ENCODE data around the gene CDAN1. TPM values are rescaled to one million over a fixed set of nuclear protein-coding genes. Genes with fewer than 3 reads are reported as not detected.

Gene CDAN1
- polyA plus RNA-seq, 1 donor from 2014 or later = 16.8 TPM

GRCh38 chr15:42696626-42697025, 40.3 kb downstream of the CDAN1 start:
- TF ChIP-seq POLR2AphosphoS5 (IDR thresholded peaks at IDR 0.05) (no peak), SMC3 (conservative IDR thresholded peaks at IDR 0.05; ENCODE audit: poor library complexity) (no peak), RAD21 (conservative IDR thresholded peaks at IDR 0.05) (no peak), TAF1 (IDR thresholded peaks at IDR 0.05; ENCODE audit: low read depth) (no peak), EP300 (conservative IDR thresholded peaks at IDR 0.05; ENCODE audit: poor library complexity, severe bottlenecking) (no peak), EZH2 (IDR thresholded peaks at IDR 0.05; ENCODE audit: borderline replicate concordance, insufficient read depth, low read length, poor library complexity, severe bottlenecking) (no peak), CTCF (IDR thresholded peaks at IDR 0.05; ENCODE audit: poor library complexity, severe bottlenecking) (no peak), MXI1 (conservative IDR thresholded peaks at IDR 0.05; ENCODE audit: poor library complexity, severe bottlenecking) (no peak), REST (IDR thresholded peaks at IDR 0.05; ENCODE audit: borderline replicate concordance) (no peak)

GRCh38 chr15:42695527-42696071, 41.3 kb downstream of the CDAN1 start:
- Histone ChIP-seq H3F3A (ENCODE audit: insufficient read depth, low read length, poor library complexity, severe bottlenecking) (no peaks in the 10 kb centered on the region), H2AFZ (ENCODE audit: low read depth, low read length) (no peak overlapping the region), H3K36me3 (ENCODE audit: insufficient read depth, low read length) (no peaks in the 10 kb centered on the region), H3K9me2 (ENCODE audit: insufficient read depth, low read length) (no peaks in the 10 kb centered on the region), H4K20me1 (ENCODE audit: insufficient read depth) (no peaks in the 10 kb centered on the region), H3K9ac (ENCODE audit: low read length) (no peak overlapping the region), H3K27ac (ENCODE audit: low read length) (no peak overlapping the region), H3K9me3 (ENCODE audit: low read length) (no peaks in the 10 kb centered on the region), H3K79me2 (replicated peaks; ENCODE audit: insufficient read depth, low read length) (no peaks in the 10 kb centered on the region), H3K4me3 (ENCODE audit: low read length) (no peak overlapping the region), H3K27me3 (ENCODE audit: insufficient read depth, low read depth, low read length) (no peaks in the 10 kb centered on the region), H3K4me2 (ENCODE audit: low read length) (no peak overlapping the region)
- TF ChIP-seq CTCF (IDR thresholded peaks at IDR 0.05; ENCODE audit: poor library complexity, severe bottlenecking) = no peak
- TF ChIP-seq TAF1 (IDR thresholded peaks at IDR 0.05; ENCODE audit: low read depth) = no peak
- TF ChIP-seq EZH2 (IDR thresholded peaks at IDR 0.05; ENCODE audit: borderline replicate concordance, insufficient read depth, low read length, poor library complexity, severe bottlenecking) = no peak
- TF ChIP-seq POLR2AphosphoS5 (IDR thresholded peaks at IDR 0.05) = no peak
- no peak for TF ChIP-seq REST (IDR thresholded peaks at IDR 0.05; ENCODE audit: borderline replicate concordance)
- TF ChIP-seq SMC3 (conservative IDR thresholded peaks at IDR 0.05; ENCODE audit: poor library complexity) = no peak
- TF ChIP-seq MXI1 (conservative IDR thresholded peaks at IDR 0.05; ENCODE audit: poor library complexity, severe bottlenecking) = no peak
- no peak for TF ChIP-seq RAD21 (conservative IDR thresholded peaks at IDR 0.05)
- no peak for TF ChIP-seq EP300 (conservative IDR thresholded peaks at IDR 0.05; ENCODE audit: poor library complexity, severe bottlenecking)

More at GRCh38 chr15:42696626-42697025, 40.3 kb downstream of the CDAN1 start:
- H4K20me1 ChIP-seq (ENCODE audit: insufficient read depth) = no peaks in the 10 kb centered on the region
- H2AFZ ChIP-seq (ENCODE audit: low read depth, low read length) = no peak overlapping the region
- H3K9me3 ChIP-seq (ENCODE audit: low read length) = peaks cover 3% of the 10 kb centered on the region
- no peak overlapping the region for H3K9ac ChIP-seq (ENCODE audit: low read length)
- H3F3A ChIP-seq (ENCODE audit: insufficient read depth, low read length, poor library complexity, severe bottlenecking) = no peaks in the 10 kb centered on the region
- no peaks in the 10 kb centered on the region for H3K27me3 ChIP-seq (ENCODE audit: insufficient read depth, low read depth, low read length)
- no peak overlapping the region for H3K4me2 ChIP-seq (ENCODE audit: low read length)
- no peaks in the 10 kb centered on the region for H3K79me2 ChIP-seq (replicated peaks; ENCODE audit: insufficient read depth, low read length)
- H3K27ac ChIP-seq (ENCODE audit: low read length) = no peak overlapping the region
- no peaks in the 10 kb centered on the region for H3K9me2 ChIP-seq (ENCODE audit: insufficient read depth, low read length)
- H3K36me3 ChIP-seq (ENCODE audit: insufficient read depth, low read length) = no peaks in the 10 kb centered on the region
- H3K4me3 ChIP-seq (ENCODE audit: low read length) = no peak overlapping the region

Data from neural cell (in vitro differentiated cells).